Esophagus squamous epithelium (tissue), 4 donors: ENCODE data around the gene NMT1.

Experiments
- CTCF ChIP-seq, 6 experiments: fragments of 450-650 bp in 4 of 6; fragments of 200-600 bp in 2 of 6; sonication (generic) in 2 of 6; IDR thresholded peaks; one replicate each; pipeline ENCODE4 v1.5.1; 2016 to 2019; ENCODE audit warnings: antibody characterized with exemption in 6 of 6, mild to moderate bottlenecking in 4 of 6, moderate library complexity in 4 of 6
- POLR2A ChIP-seq, 4 donors: fragments of 450-650 bp; IDR thresholded peaks; one replicate each; pipeline ENCODE4 v1.6.1; 2017; ENCODE audit warnings: antibody characterized with exemption in 4 of 4, mild to moderate bottlenecking in 4 of 4, moderate library complexity in 3 of 4

- TF ChIP-seq POLR2A (IDR thresholded peaks at IDR 0.05) (no peak), CTCF (IDR thresholded peaks at IDR 0.05) (no peak)
Measured at GRCh38 chr17:45155483-45155882, 94.4 kb downstream of the NMT1 start.
